Measurements from ENCODE around the gene SLA2.

SLA2 gene

DNA sequence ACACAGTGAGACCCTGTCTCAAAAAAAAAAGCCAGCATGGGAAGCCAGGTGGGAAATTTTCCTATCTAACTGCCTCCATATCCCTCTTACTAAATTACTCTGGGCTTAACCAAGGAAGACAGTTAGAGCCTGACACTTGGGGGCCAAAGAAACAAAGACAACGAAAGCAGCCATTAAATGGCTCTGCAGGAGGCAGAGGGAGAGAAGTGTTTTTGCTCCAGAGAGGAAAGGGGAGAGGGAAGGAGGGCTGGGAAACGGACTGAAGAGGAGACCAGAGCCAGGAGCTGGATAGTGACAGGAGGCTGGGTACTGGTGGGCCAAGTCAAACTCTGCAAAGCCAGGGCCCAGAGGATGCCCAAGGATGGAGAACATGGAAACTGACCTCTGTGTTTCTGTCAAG lies 83.3 kb downstream of the SLA2 start:
- H3K27me3 ChIP-seq: no peaks in the 10 kb centered on the region
- no peaks in the 10 kb centered on the region for H3K36me3 ChIP-seq
- TF ChIP-seq, protein P1, sequence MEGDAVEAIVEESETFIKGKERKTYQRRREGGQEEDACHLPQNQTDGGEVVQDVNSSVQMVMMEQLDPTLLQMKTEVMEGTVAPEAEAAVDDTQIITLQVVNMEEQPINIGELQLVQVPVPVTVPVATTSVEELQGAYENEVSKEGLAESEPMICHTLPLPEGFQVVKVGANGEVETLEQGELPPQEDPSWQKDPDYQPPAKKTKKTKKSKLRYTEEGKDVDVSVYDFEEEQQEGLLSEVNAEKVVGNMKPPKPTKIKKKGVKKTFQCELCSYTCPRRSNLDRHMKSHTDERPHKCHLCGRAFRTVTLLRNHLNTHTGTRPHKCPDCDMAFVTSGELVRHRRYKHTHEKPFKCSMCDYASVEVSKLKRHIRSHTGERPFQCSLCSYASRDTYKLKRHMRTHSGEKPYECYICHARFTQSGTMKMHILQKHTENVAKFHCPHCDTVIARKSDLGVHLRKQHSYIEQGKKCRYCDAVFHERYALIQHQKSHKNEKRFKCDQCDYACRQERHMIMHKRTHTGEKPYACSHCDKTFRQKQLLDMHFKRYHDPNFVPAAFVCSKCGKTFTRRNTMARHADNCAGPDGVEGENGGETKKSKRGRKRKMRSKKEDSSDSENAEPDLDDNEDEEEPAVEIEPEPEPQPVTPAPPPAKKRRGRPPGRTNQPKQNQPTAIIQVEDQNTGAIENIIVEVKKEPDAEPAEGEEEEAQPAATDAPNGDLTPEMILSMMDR (IDR thresholded peaks at IDR 0.05): no peak

More for the DNA sequence above, 83.3 kb downstream of the SLA2 start:
- H3K4me3 ChIP-seq (ENCODE audit: low read depth in 1 of 2, low read length in 1 of 2): no peak overlapping the region
- no peaks in the 10 kb centered on the region for H3K9me3 ChIP-seq
- H3K4me1 ChIP-seq (ENCODE audit: control insufficient read depth in 1 of 2, insufficient read depth in 1 of 2, low read depth in 1 of 2, low read length in 1 of 2): no peaks in the 10 kb centered on the region
- no peak overlapping the region for H3K27ac ChIP-seq

Measured in neutrophil (primary cell).